NK-92 (cell line): Measurements from ENCODE around the gene GBGT1.

ENCODE experiments used
- DNase-seq: peaks from one replicate; lab custom pipeline; 2025; ENCODE audit not compliant: unreplicated experiment; lab: John Stamatoyannopoulos, UW

GBGT1 gene

GRCh38 chr9:133144904-133145851 lies 18.5 kb downstream of the GBGT1 start:
- DNase-seq = no peak

GRCh38 chr9:133144142-133144903 lies 19.4 kb downstream of the GBGT1 start:
- DNase-seq = no peak

- DNase-seq = no peak
Observed at GRCh38 chr9:133143639-133144141, 20.0 kb downstream of the GBGT1 start.

- no peak for DNase-seq
Observed at GRCh38 chr9:133142684-133143622, 20.8 kb downstream of the GBGT1 start.

GRCh38 chr9:133141833-133142595 lies 21.7 kb downstream of the GBGT1 start:
- no peak for DNase-seq

GRCh38 chr9:133140606-133141005 lies 23.1 kb downstream of the GBGT1 start:
- no peak for DNase-seq

- DNase-seq = no peak
Observed at GRCh38 chr9:133140174-133140505, 23.6 kb downstream of the GBGT1 start.

GRCh38 chr9:133139246-133140173 lies 24.2 kb downstream of the GBGT1 start:
- DNase-seq = no peak

- DNase-seq = no peak
Observed at GRCh38 chr9:133137451-133138231, 26.1 kb downstream of the GBGT1 start.

- no peak for DNase-seq
Observed at GRCh38 chr9:133135146-133135745, 28.5 kb downstream of the GBGT1 start.

- DNase-seq = no peak
Observed at GRCh38 chr9:133134388-133135145, 29.1 kb downstream of the GBGT1 start.

GRCh38 chr9:133133681-133134387 lies 29.9 kb downstream of the GBGT1 start:
- DNase-seq = no peak

GRCh38 chr9:133132174-133132573 lies 31.5 kb downstream of the GBGT1 start:
- no peak for DNase-seq

GRCh38 chr9:133131506-133131905 lies 32.2 kb downstream of the GBGT1 start:
- DNase-seq = no peak

GRCh38 chr9:133130685-133131244 lies 32.9 kb downstream of the GBGT1 start:
- no peak for DNase-seq
